Measurements from ENCODE around the gene POLQ. TPM values are rescaled to one million over a fixed set of nuclear protein-coding genes. Genes with fewer than 3 reads are reported as not detected.

Gene POLQ
- total RNA-seq, 1 donor from 2014 or later, result 33.2 TPM

DNA sequence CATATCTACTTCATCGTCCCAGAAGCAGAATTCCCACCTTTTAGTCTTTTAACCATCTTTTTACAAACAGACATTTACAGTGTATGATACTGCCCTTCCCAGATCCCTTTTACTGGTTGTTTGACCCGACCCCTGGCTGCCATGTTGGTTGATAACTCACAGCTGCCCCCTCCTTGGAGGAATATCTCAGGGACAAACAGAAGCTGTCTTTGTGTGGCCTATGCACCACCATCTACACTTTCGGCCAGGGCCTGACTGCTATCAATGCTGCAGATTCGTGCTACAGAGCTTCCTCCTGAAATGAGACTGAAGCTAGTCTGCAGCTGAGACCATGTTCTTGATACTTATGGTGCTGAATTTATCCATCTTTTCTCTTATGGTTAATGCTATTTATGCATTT is 6.6 kb upstream of the POLQ start:
- Histone ChIP-seq H3K27ac (no peak overlapping the region), H3K9ac (no peak overlapping the region), H4K20me1 (ENCODE audit: low read depth) (no peaks in the 10 kb centered on the region), H2AFZ (replicated peaks) (peak overlapping the region; percentile 26), H3F3A (ENCODE audit: low read depth) (no peaks in the 10 kb centered on the region), H3K4me2 (no peak overlapping the region), H3K4me3 (no peak overlapping the region), H3K4me1 (no peaks in the 10 kb centered on the region), H3K9me3 (ENCODE audit: low read depth) (no peaks in the 10 kb centered on the region), H3K27me3 (no peaks in the 10 kb centered on the region), H3K36me3 (no peaks in the 10 kb centered on the region), H3K79me2 (ENCODE audit: low read depth) (no peaks in the 10 kb centered on the region)
- Mint-ChIP-seq H3K27me3 (ENCODE audit: insufficient read depth, low read depth) (peaks cover 4% of the 10 kb centered on the region), H3K4me3 (no peak overlapping the region), H3K4me1 (no peaks in the 10 kb centered on the region), H3K36me3 (no peaks in the 10 kb centered on the region), H3K27ac (no peak overlapping the region), H3K9me3 (no peaks in the 10 kb centered on the region)
- no peak for DNase-seq (ENCODE audit: low spot score)
- no peak for TF ChIP-seq EZH2phosphoT487 (IDR thresholded peaks at IDR 0.05)
- TF ChIP-seq, protein P1, sequence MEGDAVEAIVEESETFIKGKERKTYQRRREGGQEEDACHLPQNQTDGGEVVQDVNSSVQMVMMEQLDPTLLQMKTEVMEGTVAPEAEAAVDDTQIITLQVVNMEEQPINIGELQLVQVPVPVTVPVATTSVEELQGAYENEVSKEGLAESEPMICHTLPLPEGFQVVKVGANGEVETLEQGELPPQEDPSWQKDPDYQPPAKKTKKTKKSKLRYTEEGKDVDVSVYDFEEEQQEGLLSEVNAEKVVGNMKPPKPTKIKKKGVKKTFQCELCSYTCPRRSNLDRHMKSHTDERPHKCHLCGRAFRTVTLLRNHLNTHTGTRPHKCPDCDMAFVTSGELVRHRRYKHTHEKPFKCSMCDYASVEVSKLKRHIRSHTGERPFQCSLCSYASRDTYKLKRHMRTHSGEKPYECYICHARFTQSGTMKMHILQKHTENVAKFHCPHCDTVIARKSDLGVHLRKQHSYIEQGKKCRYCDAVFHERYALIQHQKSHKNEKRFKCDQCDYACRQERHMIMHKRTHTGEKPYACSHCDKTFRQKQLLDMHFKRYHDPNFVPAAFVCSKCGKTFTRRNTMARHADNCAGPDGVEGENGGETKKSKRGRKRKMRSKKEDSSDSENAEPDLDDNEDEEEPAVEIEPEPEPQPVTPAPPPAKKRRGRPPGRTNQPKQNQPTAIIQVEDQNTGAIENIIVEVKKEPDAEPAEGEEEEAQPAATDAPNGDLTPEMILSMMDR (IDR thresholded peaks at IDR 0.05), result no peak
- TF ChIP-seq EZH2 (IDR thresholded peaks at IDR 0.05), result no peak

DNA sequence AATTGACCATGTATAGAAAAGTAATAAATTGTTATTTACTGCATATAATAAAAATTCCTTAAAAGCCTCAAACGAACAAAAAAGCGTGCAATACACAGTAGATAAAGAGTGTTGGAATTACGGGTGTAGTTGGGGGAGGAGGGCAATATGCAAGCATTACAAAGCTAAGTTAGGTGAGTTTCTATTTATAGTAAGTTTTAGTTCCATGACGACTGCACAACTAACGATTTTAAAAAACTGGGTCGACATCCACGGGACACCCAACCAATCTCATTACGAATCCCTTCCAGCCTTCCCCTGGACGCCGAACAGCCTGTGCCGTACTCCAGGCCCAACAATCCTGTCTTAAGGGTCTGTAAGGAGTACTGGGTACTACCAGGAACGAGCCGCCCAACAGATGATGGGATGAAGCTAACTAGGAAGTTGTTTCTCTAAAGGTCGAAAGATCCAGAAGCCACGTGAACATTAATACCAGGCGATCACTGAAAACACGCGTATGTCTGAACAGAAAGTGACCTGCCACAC is 677 bp downstream of the POLQ start:
- H3K36me3 Mint-ChIP-seq, result peaks cover 2% of the 10 kb centered on the region
- Histone ChIP-seq H3K9ac (peak overlapping the region; percentile 87), H3F3A (ENCODE audit: low read depth) (no peaks in the 10 kb centered on the region), H3K4me2 (peak overlapping the region; percentile 85), H3K36me3 (peaks cover 4% of the 10 kb centered on the region), H3K27ac (no peak overlapping the region), H4K20me1 (ENCODE audit: low read depth) (no peaks in the 10 kb centered on the region), H3K4me1 (peaks cover 10% of the 10 kb centered on the region), H3K9me3 (ENCODE audit: low read depth) (no peaks in the 10 kb centered on the region), H3K27me3 (no peaks in the 10 kb centered on the region), H3K4me3 (peak overlapping the region; percentile 80), H2AFZ (replicated peaks) (peak overlapping the region; percentile 97), H3K79me2 (ENCODE audit: low read depth) (peaks cover 44% of the 10 kb centered on the region)
- H3K27me3 Mint-ChIP-seq (ENCODE audit: insufficient read depth, low read depth), result no peaks in the 10 kb centered on the region
- H3K4me3 Mint-ChIP-seq, result peak overlapping the region; percentile 99
- H3K9me3 Mint-ChIP-seq, result no peaks in the 10 kb centered on the region
- H3K27ac Mint-ChIP-seq, result peak overlapping the region; percentile 93
- peaks cover 6% of the 10 kb centered on the region for H3K4me1 Mint-ChIP-seq
- TF ChIP-seq EZH2 (IDR thresholded peaks at IDR 0.05), result no peak
- no peak for TF ChIP-seq EZH2phosphoT487 (IDR thresholded peaks at IDR 0.05)
- TF ChIP-seq, protein P1 (IDR thresholded peaks at IDR 0.05), result no peak
- DNase-seq (ENCODE audit: low spot score), result peak; percentile 8

DNA sequence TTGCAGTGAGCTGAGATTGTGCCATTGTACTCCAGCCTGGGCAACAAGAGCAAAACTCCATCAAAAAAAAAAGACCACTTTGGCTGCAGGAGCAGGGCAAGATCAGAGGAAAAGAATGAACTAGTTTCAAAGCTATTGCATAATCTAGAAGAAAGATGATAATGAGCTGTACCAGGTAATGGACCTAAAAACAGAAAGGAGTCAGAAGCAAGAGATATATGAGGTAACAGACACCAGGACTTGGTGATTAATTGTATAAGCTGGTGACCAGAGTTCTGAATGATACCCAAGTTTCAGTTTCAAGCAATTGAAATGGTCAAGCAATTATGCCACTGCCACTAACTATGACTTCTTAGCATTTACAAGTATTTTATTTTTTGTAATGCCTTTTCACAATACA is 2.9 kb downstream of the POLQ start:
- no peak overlapping the region for H2AFZ ChIP-seq (replicated peaks)
- no peak overlapping the region for H3K27ac ChIP-seq
- TF ChIP-seq, protein P1 (IDR thresholded peaks at IDR 0.05), result no peak
- TF ChIP-seq EZH2 (IDR thresholded peaks at IDR 0.05) (no peak), EZH2phosphoT487 (IDR thresholded peaks at IDR 0.05) (no peak)
- H3K36me3 Mint-ChIP-seq, result peaks cover 2% of the 10 kb centered on the region
- no peaks in the 10 kb centered on the region for H3K27me3 Mint-ChIP-seq (ENCODE audit: insufficient read depth, low read depth)
- H3K4me1 Mint-ChIP-seq, result peaks cover 6% of the 10 kb centered on the region
- H3K9ac ChIP-seq, result no peak overlapping the region
- peaks cover 9% of the 10 kb centered on the region for H3K36me3 ChIP-seq
- H3K79me2 ChIP-seq (ENCODE audit: low read depth), result peaks cover 49% of the 10 kb centered on the region
- DNase-seq (ENCODE audit: low spot score), result no peak
- H3K9me3 ChIP-seq (ENCODE audit: low read depth), result no peaks in the 10 kb centered on the region
- H3K4me1 ChIP-seq, result peaks cover 10% of the 10 kb centered on the region
- no peak overlapping the region for H3K4me3 ChIP-seq
- no peaks in the 10 kb centered on the region for H4K20me1 ChIP-seq (ENCODE audit: low read depth)
- no peaks in the 10 kb centered on the region for H3F3A ChIP-seq (ENCODE audit: low read depth)
- no peak overlapping the region for H3K4me3 Mint-ChIP-seq
- H3K9me3 Mint-ChIP-seq, result no peaks in the 10 kb centered on the region
- no peak overlapping the region for H3K27ac Mint-ChIP-seq
- no peak overlapping the region for H3K4me2 ChIP-seq
- no peaks in the 10 kb centered on the region for H3K27me3 ChIP-seq

Measured in neural progenitor cell (in vitro differentiated cells).